NB4 (cell line): Measurements from ENCODE around the gene CFAP90.

Experiments used
- MYC ChIP-seq: IDR thresholded peaks from 2 replicates; pipeline ENCODE4 v1.6.1; 2011; ENCODE audit warnings: low read depth, low read length
- POLR2A ChIP-seq: IDR thresholded peaks from 2 replicates; pipeline ENCODE4 v1.6.1; 2011; ENCODE audit warnings: mild to moderate bottlenecking; ENCODE audit not compliant: insufficient read length; ENCODE audit errors: extremely low read depth

DNA sequence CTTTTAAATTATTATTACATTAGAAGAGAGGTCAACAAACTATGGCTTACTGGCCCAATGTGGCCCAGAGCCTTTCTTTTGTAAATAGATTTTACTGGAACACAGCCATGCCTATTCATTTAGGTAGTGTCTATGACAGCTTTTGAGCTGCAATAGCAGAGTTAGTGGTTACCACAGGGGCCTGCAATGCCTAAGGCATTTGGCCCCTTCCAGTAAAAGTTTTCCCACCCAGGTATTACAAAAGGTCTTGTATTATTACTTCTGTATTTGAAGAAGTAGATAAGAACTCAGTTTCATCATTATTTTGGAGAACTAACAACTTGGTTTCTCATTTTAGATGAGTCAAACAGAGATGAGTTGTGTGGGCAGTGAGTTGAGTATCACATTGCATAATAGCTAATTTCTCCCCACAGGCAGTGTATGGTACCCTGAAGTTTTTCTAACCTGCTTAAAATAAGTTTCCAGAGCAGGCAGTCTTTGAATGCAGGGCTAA, 27.5 kb upstream of the CFAP90 start:
- TF ChIP-seq MYC (peak; percentile 67), POLR2A (no peak)
